ENCODE results near the gene PCNX3. TPM values are rescaled to one million over a fixed set of nuclear protein-coding genes. Genes with fewer than 3 reads are reported as not detected.
"Not testable (repeated sequence)": the region's sequence is repeated elsewhere in the genome, so short reads cannot be mapped to it uniquely, and the experiment has no call there.

Gene PCNX3
- total RNA-seq, 2 donors from 2014 or later, result 32.0 to 67.9 TPM

DNA sequence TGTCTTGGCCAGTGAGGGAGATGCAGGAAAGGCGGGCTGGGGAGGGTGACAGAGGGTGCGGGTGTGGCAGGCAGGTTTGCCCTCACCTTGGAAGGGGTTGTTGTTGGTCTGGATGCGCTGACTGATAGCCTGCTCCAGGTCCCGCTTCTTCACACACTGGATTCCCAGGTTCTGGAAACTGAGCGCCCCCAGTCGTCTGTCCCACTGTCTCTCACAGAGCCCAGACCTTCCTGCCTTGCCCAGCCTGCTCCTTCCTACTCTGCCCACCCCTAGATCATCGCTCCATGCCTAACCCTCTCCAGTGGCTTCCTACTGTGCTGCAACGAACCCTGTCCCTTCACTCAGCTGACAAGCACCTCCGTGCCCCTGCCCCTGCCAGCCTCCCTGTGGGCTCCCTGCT is 44.5 kb downstream of the PCNX3 start:
- Histone ChIP-seq H3K27me3 (replicated peaks; ENCODE audit: insufficient read depth) (no peaks in the 10 kb centered on the region), H3K27ac (no peak overlapping the region), H3K9me3 (no peaks in the 10 kb centered on the region), H3K4me3 (no peak overlapping the region), H3K4me1 (replicated peaks) (peaks cover 15% of the 10 kb centered on the region), H3K36me3 (peaks cover 19 to 40% of the 10 kb centered on the region in 2 donors)
- TF ChIP-seq, protein P1, sequence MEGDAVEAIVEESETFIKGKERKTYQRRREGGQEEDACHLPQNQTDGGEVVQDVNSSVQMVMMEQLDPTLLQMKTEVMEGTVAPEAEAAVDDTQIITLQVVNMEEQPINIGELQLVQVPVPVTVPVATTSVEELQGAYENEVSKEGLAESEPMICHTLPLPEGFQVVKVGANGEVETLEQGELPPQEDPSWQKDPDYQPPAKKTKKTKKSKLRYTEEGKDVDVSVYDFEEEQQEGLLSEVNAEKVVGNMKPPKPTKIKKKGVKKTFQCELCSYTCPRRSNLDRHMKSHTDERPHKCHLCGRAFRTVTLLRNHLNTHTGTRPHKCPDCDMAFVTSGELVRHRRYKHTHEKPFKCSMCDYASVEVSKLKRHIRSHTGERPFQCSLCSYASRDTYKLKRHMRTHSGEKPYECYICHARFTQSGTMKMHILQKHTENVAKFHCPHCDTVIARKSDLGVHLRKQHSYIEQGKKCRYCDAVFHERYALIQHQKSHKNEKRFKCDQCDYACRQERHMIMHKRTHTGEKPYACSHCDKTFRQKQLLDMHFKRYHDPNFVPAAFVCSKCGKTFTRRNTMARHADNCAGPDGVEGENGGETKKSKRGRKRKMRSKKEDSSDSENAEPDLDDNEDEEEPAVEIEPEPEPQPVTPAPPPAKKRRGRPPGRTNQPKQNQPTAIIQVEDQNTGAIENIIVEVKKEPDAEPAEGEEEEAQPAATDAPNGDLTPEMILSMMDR (IDR thresholded peaks at IDR 0.05), result no peak
- no peak for TF ChIP-seq POLR2AphosphoS5 (IDR thresholded peaks at IDR 0.05)
- TF ChIP-seq POLR2A (IDR thresholded peaks at IDR 0.05), result no peak
- DNase-seq (ENCODE audit: low spot score), result no peak
- intact Hi-C loops (cut with DNase I), result loop anchor here (5.0 kb wide), 1 partner anchor 83 kb away; the partner anchor contains the start of gene EHBP1L1
- 96% methylated on average over 9 of the region's 9 CpGs for WGBS

DNA sequence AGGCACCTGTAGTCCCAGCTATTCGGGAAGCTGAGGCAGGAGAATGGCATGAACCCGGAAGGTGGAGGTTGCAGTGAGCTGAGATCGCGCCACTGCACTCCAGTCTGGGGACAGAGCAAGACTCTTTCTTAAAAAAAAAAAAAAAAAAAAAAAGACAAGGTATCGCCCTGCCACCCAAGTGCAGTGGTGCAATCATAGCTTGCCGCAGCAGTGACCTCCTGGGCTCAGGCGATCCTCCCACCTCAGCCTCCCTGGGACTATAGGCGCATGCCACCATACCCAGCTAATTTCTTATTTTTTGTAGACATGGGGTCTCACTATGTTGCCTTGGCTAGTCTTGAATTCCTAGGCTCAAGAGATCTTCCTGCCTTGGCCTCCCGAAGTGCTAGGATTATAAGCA is 45.3 kb downstream of the PCNX3 start:
- 90% methylated on average over 9 of the region's 9 CpGs for WGBS
- H3K36me3 ChIP-seq, result peaks cover 19 to 31% of the 10 kb centered on the region in 2 donors
- H3K4me3 ChIP-seq, result peak overlapping the region in 1 of 2 donors; percentile 100
- not testable (repeated sequence) for H3K9me3 ChIP-seq; H3K27me3 ChIP-seq (replicated peaks; ENCODE audit: insufficient read depth); DNase-seq (ENCODE audit: low spot score)
- intact Hi-C loops (cut with DNase I), result loop anchor here (5.0 kb wide), 1 partner anchor 84 kb away; the partner anchor contains the start of gene EHBP1L1
- peak overlapping the region in 1 of 2 donors; percentile 98 for H3K27ac ChIP-seq
- H3K4me1 ChIP-seq (replicated peaks), result peaks cover 15% of the 10 kb centered on the region

DNA sequence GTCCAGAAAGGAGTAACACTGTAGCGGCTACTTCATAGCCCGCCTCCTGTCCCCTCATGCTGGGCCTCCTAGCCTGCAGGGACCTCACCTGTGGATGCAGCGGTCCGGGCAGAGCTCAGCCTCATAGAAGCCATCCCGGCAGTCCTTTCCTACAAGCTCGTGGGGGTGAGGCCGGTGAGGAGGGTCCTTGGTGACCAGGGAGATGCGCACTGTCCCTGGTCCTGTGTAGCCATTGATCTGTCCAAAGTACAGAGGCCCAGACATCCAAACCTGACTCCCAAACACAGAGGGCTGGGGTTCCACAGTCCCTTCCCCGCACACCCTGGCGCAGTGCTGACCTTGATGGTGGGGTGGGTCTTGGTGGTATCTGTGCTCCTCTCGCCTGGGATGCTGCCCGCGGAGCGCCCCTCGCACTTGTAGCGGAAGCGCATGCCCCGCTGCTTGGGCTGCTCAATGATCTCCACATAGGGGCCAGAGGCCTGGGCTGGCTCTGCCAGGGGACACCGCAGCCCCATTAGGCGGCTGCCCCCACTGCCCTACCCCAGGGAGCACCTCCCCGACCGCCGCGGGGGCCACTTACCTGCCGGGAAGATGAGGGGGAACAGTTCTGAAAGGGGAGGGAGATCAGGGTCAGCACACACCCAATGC is 46.1 kb downstream of the PCNX3 start:
- WGBS, result 41% methylated on average over 25 of the region's 25 CpGs
- TF ChIP-seq, protein P1 (IDR thresholded peaks at IDR 0.05), result no peak
- no peak for TF ChIP-seq POLR2A (IDR thresholded peaks at IDR 0.05)
- TF ChIP-seq POLR2AphosphoS5 (IDR thresholded peaks at IDR 0.05), result no peak

DNA sequence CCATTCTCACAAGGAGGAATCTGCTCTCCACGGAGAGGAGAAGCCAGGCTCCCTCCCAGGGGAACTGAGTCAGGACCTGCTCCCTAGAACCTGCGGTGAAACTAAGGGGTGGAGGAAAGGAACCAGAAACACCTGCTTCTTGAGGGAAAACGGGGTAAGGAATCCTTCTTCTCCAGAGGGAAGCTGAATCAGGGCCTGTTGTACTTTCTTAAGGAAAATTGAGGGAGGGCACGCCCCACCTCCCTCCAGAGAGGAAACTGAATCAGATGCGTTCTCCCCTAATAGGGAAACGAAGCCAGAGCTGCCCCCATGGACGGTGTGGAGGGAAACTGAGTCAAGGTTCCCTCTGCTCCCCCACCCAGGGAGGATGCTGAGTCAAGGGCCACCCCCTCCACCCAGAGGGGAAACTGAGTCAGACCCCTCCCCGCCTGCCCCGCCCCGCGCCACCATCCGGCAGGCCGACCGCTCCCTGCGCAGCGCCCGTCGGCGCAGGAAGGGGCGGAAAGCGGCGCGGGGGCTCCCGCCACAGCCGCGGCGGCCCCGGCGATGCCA is 46.7 kb downstream of the PCNX3 start:
- Histone ChIP-seq H3K36me3 (peaks cover 16 to 19% of the 10 kb centered on the region in 2 donors), H3K4me3 (peak overlapping the region; percentile 97 to 100), H3K27me3 (replicated peaks; ENCODE audit: insufficient read depth) (no peaks in the 10 kb centered on the region), H3K4me1 (replicated peaks) (peaks cover 15% of the 10 kb centered on the region), H3K27ac (peak overlapping the region; percentile 98 to 99), H3K9me3 (no peaks in the 10 kb centered on the region)
- WGBS, result 0% methylated on average over 23 of the region's 29 CpGs
- intact Hi-C loops (cut with DNase I), result loop anchor here (5.0 kb wide), 1 partner anchor 85 kb away; the partner anchor contains the start of gene EHBP1L1
- TF ChIP-seq POLR2AphosphoS5 (IDR thresholded peaks at IDR 0.05), result no peak
- TF ChIP-seq POLR2A (IDR thresholded peaks at IDR 0.05), result no peak
- TF ChIP-seq, protein P1 (IDR thresholded peaks at IDR 0.05), result no peak
- no peak for DNase-seq (ENCODE audit: low spot score)

More for the DNA sequence above, 46.1 kb downstream of the PCNX3 start:
- intact Hi-C loops (cut with DNase I), result loop anchor here (5.0 kb wide), 1 partner anchor 84 kb away; the partner anchor contains the start of gene EHBP1L1
- Histone ChIP-seq H3K36me3 (peaks cover 19 to 25% of the 10 kb centered on the region in 2 donors), H3K9me3 (no peaks in the 10 kb centered on the region), H3K4me1 (replicated peaks) (peaks cover 15% of the 10 kb centered on the region), H3K27me3 (replicated peaks; ENCODE audit: insufficient read depth) (no peaks in the 10 kb centered on the region), H3K4me3 (peak overlapping the region; percentile 97 to 100), H3K27ac (peak overlapping the region; percentile 98 to 99)
- DNase-seq (ENCODE audit: low spot score), result no peak

DNA sequence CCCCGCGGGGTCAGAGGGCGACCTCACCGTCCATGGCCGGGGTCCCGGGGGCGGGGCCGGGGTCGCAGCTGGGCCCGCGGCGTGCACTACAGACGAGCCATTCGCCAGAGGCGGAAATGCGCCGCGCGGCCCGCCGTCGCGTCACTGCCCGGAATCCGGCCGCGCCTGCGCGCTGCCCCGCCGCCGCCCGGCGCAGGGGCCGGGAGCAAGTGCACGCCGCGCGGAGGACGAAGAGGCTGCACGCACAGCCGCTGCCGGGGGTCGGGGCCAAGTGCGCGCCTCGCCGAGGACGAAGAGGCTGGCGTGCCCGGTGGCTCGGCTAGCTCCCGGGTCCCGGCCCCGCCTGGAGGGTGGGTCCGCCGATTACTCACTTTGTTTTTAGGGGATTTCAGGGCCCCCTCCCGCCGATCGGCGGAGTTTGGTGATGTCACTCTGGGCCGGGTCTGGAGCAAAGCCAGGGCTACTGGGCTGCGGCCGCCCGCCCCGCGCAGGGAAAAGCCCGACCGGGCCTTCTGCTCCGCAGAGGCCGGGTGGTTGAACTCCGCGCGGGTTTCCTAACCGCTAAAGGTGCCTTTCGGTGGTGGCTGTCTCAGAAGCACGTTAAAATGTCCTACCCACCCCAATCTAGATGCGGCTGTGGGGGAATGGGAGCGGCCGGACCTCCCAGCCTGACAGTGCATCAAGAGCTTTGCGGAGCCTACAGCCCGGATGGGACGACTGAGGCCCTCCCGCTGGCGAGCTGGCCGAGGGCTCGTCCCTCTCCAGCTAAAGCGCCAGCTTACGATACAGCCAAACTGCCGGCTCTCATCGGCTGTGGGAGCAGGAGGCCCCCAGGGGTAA is 47.4 kb downstream of the PCNX3 start, which contains the start of gene RELA:
Gene RELA (minus strand): TSS at position 118 of the 840 bp plus-strand sequence. CDS start 84 bp downstream, at position 34.
- H3K27me3 ChIP-seq (replicated peaks; ENCODE audit: insufficient read depth), result no peaks in the 10 kb centered on the region
- peak within 1 kb of the TSS; percentile 98 to 99 for H3K27ac ChIP-seq
- peak; percentile 92 for DNase-seq (ENCODE audit: low spot score)
- H3K4me3 ChIP-seq, result peak within 1 kb of the TSS; percentile 97 to 100
- peak; percentile 92 for TF ChIP-seq POLR2A (IDR thresholded peaks at IDR 0.05)
- peak; percentile 87 for TF ChIP-seq POLR2AphosphoS5 (IDR thresholded peaks at IDR 0.05)
- TF ChIP-seq, protein P1 (IDR thresholded peaks at IDR 0.05), result peak in 2 of 4 experiments; percentile 34 to 48
- peaks cover 15% of the 10 kb centered on the region for H3K4me1 ChIP-seq (replicated peaks)
- 0% methylated on average over 34 of the region's 91 CpGs for WGBS
- H3K36me3 ChIP-seq, result peaks cover 12 to 15% of the 10 kb centered on the region in 2 donors
- intact Hi-C loops (cut with DNase I), result loop anchor here (5.0 kb wide), 1 partner anchor 86 kb away; the partner anchor contains the start of gene EHBP1L1
- H3K9me3 ChIP-seq, result no peaks in the 10 kb centered on the region
